GM12878 (cell line): Measurements from ENCODE around the gene PCF11. TPM values are rescaled to one million over a fixed set of nuclear protein-coding genes. Genes with fewer than 3 reads are reported as not detected.

Experiments
- BMI1 ChIP-seq: fragments of 450-650 bp; IDR thresholded peaks from 2 replicates; pipeline ENCODE4 v1.6.1; 2016; ENCODE audit warnings: mild to moderate bottlenecking, moderate library complexity, borderline replicate concordance
- CBX5 ChIP-seq: sonication (generic); IDR thresholded peaks from 2 replicates; pipeline ENCODE4 v1.6.1; 2016; ENCODE audit warnings: low read depth, moderate library complexity, mild to moderate bottlenecking, inconsistent platforms
- CHD2 ChIP-seq: IDR thresholded peaks from 2 replicates; pipeline ENCODE4 v1.6.1; 2011; ENCODE audit warnings: low read depth, low read length, improper control_type of control experiment, borderline replicate concordance
- EGR1 ChIP-seq, 2 experiments: IDR thresholded peaks; 1 replicate in 1 of 2; 2 replicates in 1 of 2; pipeline ENCODE4 v1.6.1; 2011 to 2012; ENCODE audit warnings: low read depth in 2 of 2, low read length in 2 of 2, borderline replicate concordance in 1 of 2, mild to moderate bottlenecking in 1 of 2, moderate library complexity in 1 of 2
- FOS ChIP-seq: IDR thresholded peaks from 3 replicates; pipeline ENCODE4 v1.6.1; 2011; ENCODE audit warnings: borderline replicate concordance; ENCODE audit not compliant: insufficient read length; ENCODE audit errors: extremely low read depth
- KDM1A ChIP-seq: fragments of 200-600 bp; sonication (generic); IDR thresholded peaks from 2 replicates; pipeline ENCODE4 v1.6.1; 2016; ENCODE audit warnings: borderline replicate concordance
- MYC ChIP-seq: IDR thresholded peaks from 2 replicates; pipeline ENCODE4 v1.6.1; 2011; ENCODE audit warnings: mild to moderate bottlenecking, low read length, moderate library complexity, inconsistent platforms; ENCODE audit not compliant: insufficient read depth, insufficient replicate concordance, insufficient read length, severe bottlenecking
- NFYA ChIP-seq: IDR thresholded peaks from 2 replicates; pipeline ENCODE4 v1.6.1; 2011; ENCODE audit warnings: low read depth, mild to moderate bottlenecking, low read length, improper control_type of control experiment, borderline replicate concordance
- NFYB ChIP-seq: IDR thresholded peaks from 2 replicates; pipeline ENCODE4 v1.6.1; 2011; ENCODE audit warnings: low read depth, mild to moderate bottlenecking, low read length, improper control_type of control experiment, moderate library complexity; ENCODE audit not compliant: insufficient read depth
- SMARCA5 ChIP-seq: fragments of 450-650 bp; IDR thresholded peaks from 2 replicates; pipeline ENCODE4 v1.6.1; 2017; ENCODE audit warnings: mild to moderate bottlenecking
- TBL1XR1 ChIP-seq: IDR thresholded peaks from 2 replicates; pipeline ENCODE4 v1.6.1; 2012; ENCODE audit warnings: low read depth, low read length, improper control_type of control experiment
- polyA plus RNA-seq, 11 experiments: library from polyadenylated mRNA; depleted of rRNA in 4 of 11; unstranded in 6 of 11; stranded (reverse) in 5 of 11; fragments of >200 nt; fragmentation: Nextera tagmentation in 4 of 11; fragmentation: Illumina TruSeq in 1 of 11; extraction: Ambion mirVana in 4 of 11; extraction: Trizol in 1 of 11; gene quantifications; 1 replicate in 1 of 11; 2 replicates in 10 of 11; pipeline versions ENCODE4 v1.2.1 to v1.2.3, GENCODE V29; 2011 to 2016; ENCODE audit warnings: inconsistent platforms in 2 of 11, missing spikeins in 2 of 11, low read depth in 1 of 11
- total RNA-seq, 4 experiments: library from RNA; depleted of rRNA in 3 of 4; stranded (reverse); fragments of >200 nt in 3 of 4; fragmentation: Illumina TruSeq in 1 of 4; extraction: Trizol in 1 of 4; gene quantifications; 2 replicates each; pipeline versions ENCODE4 v1.2.1 to v1.2.3, GENCODE V29; 2013 to 2021
- TF ChIP-seq, protein P1 (sequence below): fragments of 450-650 bp; conservative IDR thresholded peaks from 2 replicates; pipeline ENCODE4 v1.6.1; 2017; ENCODE audit warnings: mild to moderate bottlenecking, moderate library complexity
- TF ChIP-seq, protein P2 (sequence below): fragments of 450-650 bp; IDR thresholded peaks from 2 replicates; pipeline ENCODE4 v1.6.1; 2016; ENCODE audit warnings: mild to moderate bottlenecking
- TF ChIP-seq, protein P3 (sequence below): fragments of 450-650 bp; IDR thresholded peaks from 2 replicates; pipeline ENCODE4 v1.6.1; 2018; ENCODE audit warnings: borderline replicate concordance, mild to moderate bottlenecking; ENCODE audit not compliant: partially characterized antibody
- TF ChIP-seq, protein P4 (sequence below): fragments of 450-650 bp; IDR thresholded peaks from 2 replicates; pipeline ENCODE4 v1.6.1; 2017; ENCODE audit warnings: mild to moderate bottlenecking, low read depth, inconsistent platforms; ENCODE audit not compliant: poor library complexity, severe bottlenecking

The PCF11 gene
- total and polyA plus RNA-seq, 10 of the 15 experiments (the other 5 are each of a cell fraction or from before 2014, with no cell fraction given), result 9.2 to 90.4 (median 48.0) TPM

DNA sequence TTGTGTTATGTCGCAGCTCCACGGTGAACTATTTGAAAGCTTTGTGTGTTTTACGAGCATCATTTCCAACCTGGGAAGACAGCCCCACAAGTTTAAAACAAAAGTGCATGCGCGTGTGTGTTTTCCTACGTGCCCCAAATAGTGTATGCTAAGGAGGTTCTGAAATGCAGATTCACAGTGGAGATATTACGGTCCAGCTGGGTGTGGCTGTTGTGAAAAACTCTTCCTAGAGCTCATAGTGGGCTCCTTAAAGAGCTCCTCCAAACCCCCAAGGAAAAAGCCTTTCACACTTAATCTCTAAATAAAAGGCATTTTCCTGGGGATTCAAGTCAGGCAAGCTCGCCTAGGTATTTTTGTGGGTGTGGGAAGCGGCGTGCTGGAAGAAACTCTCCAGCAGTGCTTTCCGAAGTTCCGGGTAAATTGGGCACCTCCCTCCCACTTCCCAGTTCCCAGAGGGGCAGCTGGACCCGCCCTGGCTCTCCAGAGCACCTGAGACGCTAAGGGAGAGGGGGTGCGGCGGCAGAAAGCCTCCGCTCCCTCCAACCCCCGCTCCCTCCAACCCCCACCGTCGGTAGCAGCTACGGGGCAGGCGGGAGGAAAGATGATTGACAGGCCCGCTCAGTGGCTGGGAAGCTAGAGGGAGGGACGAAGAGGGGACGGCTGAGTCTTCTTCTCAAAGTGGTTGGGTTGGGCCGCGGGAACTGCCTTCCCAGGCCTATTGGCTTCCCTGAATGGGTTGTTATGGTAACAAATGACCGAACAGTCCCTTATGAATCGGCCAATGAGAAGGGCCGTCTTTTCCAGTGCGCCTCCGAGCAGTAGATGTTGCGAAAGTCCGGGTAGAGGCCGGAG lies 561 bp upstream of the PCF11 start (continued):
- TF ChIP-seq BMI1, result peak; percentile 98
- TF ChIP-seq, protein P1, sequence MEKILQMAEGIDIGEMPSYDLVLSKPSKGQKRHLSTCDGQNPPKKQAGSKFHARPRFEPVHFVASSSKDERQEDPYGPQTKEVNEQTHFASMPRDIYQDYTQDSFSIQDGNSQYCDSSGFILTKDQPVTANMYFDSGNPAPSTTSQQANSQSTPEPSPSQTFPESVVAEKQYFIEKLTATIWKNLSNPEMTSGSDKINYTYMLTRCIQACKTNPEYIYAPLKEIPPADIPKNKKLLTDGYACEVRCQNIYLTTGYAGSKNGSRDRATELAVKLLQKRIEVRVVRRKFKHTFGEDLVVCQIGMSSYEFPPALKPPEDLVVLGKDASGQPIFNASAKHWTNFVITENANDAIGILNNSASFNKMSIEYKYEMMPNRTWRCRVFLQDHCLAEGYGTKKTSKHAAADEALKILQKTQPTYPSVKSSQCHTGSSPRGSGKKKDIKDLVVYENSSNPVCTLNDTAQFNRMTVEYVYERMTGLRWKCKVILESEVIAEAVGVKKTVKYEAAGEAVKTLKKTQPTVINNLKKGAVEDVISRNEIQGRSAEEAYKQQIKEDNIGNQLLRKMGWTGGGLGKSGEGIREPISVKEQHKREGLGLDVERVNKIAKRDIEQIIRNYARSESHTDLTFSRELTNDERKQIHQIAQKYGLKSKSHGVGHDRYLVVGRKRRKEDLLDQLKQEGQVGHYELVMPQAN, result peak; percentile 72
- TF ChIP-seq SMARCA5, result no peak
- no peak for TF ChIP-seq MYC
- TF ChIP-seq CBX5, result 0 out of 2 replicates have a peak, but pooled peaks have one; percentile 25
- TF ChIP-seq EGR1 (IDR thresholded peaks at IDR 0.05; ENCODE audit: borderline replicate concordance in 1 of 2, low read depth in 2 of 2, low read length in 2 of 2), result 0 out of 3 replicates have a peak, but pooled peaks of 1 of the 2 experiments have one; percentile 3
- TF ChIP-seq, protein P2, sequence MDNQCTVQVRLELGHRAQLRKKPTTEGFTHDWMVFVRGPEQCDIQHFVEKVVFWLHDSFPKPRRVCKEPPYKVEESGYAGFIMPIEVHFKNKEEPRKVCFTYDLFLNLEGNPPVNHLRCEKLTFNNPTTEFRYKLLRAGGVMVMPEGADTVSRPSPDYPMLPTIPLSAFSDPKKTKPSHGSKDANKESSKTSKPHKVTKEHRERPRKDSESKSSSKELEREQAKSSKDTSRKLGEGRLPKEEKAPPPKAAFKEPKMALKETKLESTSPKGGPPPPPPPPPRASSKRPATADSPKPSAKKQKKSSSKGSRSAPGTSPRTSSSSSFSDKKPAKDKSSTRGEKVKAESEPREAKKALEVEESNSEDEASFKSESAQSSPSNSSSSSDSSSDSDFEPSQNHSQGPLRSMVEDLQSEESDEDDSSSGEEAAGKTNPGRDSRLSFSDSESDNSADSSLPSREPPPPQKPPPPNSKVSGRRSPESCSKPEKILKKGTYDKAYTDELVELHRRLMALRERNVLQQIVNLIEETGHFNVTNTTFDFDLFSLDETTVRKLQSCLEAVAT, result peak; percentile 29; the same call in 1 of the 2 replicates
- peak; percentile 82 for TF ChIP-seq CHD2
- TF ChIP-seq NFYB, result peak; percentile 94
- TF ChIP-seq, protein P3, sequence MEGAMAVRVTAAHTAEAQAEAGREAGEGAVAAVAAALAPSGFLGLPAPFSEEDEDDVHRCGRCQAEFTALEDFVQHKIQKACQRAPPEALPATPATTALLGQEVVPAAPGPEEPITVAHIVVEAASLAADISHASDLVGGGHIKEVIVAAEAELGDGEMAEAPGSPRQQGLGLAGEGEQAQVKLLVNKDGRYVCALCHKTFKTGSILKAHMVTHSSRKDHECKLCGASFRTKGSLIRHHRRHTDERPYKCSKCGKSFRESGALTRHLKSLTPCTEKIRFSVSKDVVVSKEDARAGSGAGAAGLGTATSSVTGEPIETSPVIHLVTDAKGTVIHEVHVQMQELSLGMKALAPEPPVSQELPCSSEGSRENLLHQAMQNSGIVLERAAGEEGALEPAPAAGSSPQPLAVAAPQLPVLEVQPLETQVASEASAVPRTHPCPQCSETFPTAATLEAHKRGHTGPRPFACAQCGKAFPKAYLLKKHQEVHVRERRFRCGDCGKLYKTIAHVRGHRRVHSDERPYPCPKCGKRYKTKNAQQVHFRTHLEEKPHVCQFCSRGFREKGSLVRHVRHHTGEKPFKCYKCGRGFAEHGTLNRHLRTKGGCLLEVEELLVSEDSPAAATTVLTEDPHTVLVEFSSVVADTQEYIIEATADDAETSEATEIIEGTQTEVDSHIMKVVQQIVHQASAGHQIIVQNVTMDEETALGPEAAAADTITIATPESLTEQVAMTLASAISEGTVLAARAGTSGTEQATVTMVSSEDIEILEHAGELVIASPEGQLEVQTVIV, result no peak
- TF ChIP-seq NFYA, result peak; percentile 46; the same call in 1 of the 2 replicates
- TF ChIP-seq TBL1XR1, result peak; percentile 48; the same call in 1 of the 2 replicates
- TF ChIP-seq KDM1A, result no peak
- TF ChIP-seq FOS, result peak; percentile 19
- TF ChIP-seq, protein P4, sequence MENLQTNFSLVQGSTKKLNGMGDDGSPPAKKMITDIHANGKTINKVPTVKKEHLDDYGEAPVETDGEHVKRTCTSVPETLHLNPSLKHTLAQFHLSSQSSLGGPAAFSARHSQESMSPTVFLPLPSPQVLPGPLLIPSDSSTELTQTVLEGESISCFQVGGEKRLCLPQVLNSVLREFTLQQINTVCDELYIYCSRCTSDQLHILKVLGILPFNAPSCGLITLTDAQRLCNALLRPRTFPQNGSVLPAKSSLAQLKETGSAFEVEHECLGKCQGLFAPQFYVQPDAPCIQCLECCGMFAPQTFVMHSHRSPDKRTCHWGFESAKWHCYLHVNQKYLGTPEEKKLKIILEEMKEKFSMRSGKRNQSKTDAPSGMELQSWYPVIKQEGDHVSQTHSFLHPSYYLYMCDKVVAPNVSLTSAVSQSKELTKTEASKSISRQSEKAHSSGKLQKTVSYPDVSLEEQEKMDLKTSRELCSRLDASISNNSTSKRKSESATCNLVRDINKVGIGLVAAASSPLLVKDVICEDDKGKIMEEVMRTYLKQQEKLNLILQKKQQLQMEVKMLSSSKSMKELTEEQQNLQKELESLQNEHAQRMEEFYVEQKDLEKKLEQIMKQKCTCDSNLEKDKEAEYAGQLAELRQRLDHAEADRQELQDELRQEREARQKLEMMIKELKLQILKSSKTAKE, result peak; percentile 64
